Trophoblast cell (in vitro differentiated cells and primary cell): Measurements from ENCODE around the gene RNASE13.

ENCODE experiments used
- DNase-seq, 2 donors: peaks; one replicate each; pipeline ENCODE4 v3.0.0-alpha.2; 2016
- H2AFZ ChIP-seq: 2 replicates; pipeline ENCODE4 v1.6.1; 2013; ENCODE audit warnings: low read length, moderate library complexity, mild to moderate bottlenecking; ENCODE audit not compliant: insufficient read depth, poor library complexity
- H2AK5ac ChIP-seq: 2 replicates; pipeline ENCODE4 v1.6.1; 2013; ENCODE audit warnings: mild to moderate bottlenecking, low read length
- H2BK120ac ChIP-seq: 2 replicates; pipeline ENCODE4 v1.6.1; 2013; ENCODE audit warnings: low read length, mild to moderate bottlenecking, moderate library complexity; ENCODE audit not compliant: insufficient read depth, poor library complexity
- H2BK12ac ChIP-seq: 2 replicates; pipeline ENCODE4 v1.6.1; 2013; ENCODE audit warnings: mild to moderate bottlenecking, low read length, moderate library complexity
- H2BK5ac ChIP-seq: 2 replicates; pipeline ENCODE4 v1.6.1; 2013; ENCODE audit warnings: low read length, low read depth, moderate library complexity, mild to moderate bottlenecking; ENCODE audit not compliant: poor library complexity
- H3K14ac ChIP-seq: 2 replicates; pipeline ENCODE4 v1.6.1; 2013; ENCODE audit warnings: mild to moderate bottlenecking, low read length
- H3K18ac ChIP-seq: 2 replicates; pipeline ENCODE4 v1.6.1; 2013; ENCODE audit warnings: mild to moderate bottlenecking, low read length
- H3K23ac ChIP-seq: 2 replicates; pipeline ENCODE4 v1.6.1; 2013; ENCODE audit warnings: low read length
- H3K27ac ChIP-seq: 2 replicates; pipeline ENCODE4 v1.5.1; 2013; ENCODE audit warnings: low read depth, mild to moderate bottlenecking, inconsistent platforms, low read length, moderate library complexity
- H3K27me3 ChIP-seq: 2 replicates; pipeline ENCODE4 v1.6.1; 2013; ENCODE audit warnings: inconsistent platforms, mild to moderate bottlenecking, low read length, moderate library complexity; ENCODE audit not compliant: insufficient read depth
- H3K36me3 ChIP-seq, 2 experiments: 1 replicate in 1 of 2; 2 replicates in 1 of 2; pipeline ENCODE4 v1.6.1; 2013; ENCODE audit warnings: low read length in 2 of 2, mild to moderate bottlenecking in 2 of 2, moderate library complexity in 1 of 2; ENCODE audit not compliant: insufficient read depth in 2 of 2, control insufficient read depth in 1 of 2
- H3K4ac ChIP-seq: 2 replicates; pipeline ENCODE4 v1.6.1; 2013; ENCODE audit warnings: low read depth, mild to moderate bottlenecking, low read length, moderate library complexity
- H3K4me1 ChIP-seq, 2 experiments: 1 replicate in 1 of 2; 2 replicates in 1 of 2; pipeline ENCODE4 v1.6.1; 2013; ENCODE audit warnings: low read length in 2 of 2, mild to moderate bottlenecking in 2 of 2, moderate library complexity in 1 of 2; ENCODE audit not compliant: insufficient read depth in 2 of 2, control insufficient read depth in 1 of 2
- H3K4me2 ChIP-seq: 2 replicates; pipeline ENCODE4 v1.6.1; 2013; ENCODE audit warnings: inconsistent platforms, mild to moderate bottlenecking, low read length, moderate library complexity
- H3K4me3 ChIP-seq: 2 replicates; pipeline ENCODE4 v1.5.1; 2013; ENCODE audit warnings: mild to moderate bottlenecking, low read depth, low read length, inconsistent platforms
- H3K79me1 ChIP-seq: one replicate; pipeline ENCODE4 v1.6.1; 2013; ENCODE audit warnings: low read length
- H3K79me2 ChIP-seq: 2 replicates; pipeline ENCODE4 v1.6.1; 2013; ENCODE audit warnings: low read length, mild to moderate bottlenecking; ENCODE audit not compliant: control insufficient read depth, insufficient read depth, poor library complexity
- H3K9ac ChIP-seq: 2 replicates; pipeline ENCODE4 v1.6.1; 2013; ENCODE audit warnings: mild to moderate bottlenecking, low read length
- H3K9me3 ChIP-seq: 2 replicates; pipeline ENCODE4 v1.6.1; 2013; ENCODE audit warnings: low read depth, mild to moderate bottlenecking, control low read depth, inconsistent platforms, low read length; ENCODE audit not compliant: insufficient read depth
- H4K12ac ChIP-seq: 2 replicates; pipeline ENCODE4 v1.6.1; 2013; ENCODE audit warnings: low read depth, mild to moderate bottlenecking, low read length, moderate library complexity
- H4K8ac ChIP-seq: 2 replicates; pipeline ENCODE4 v1.6.1; 2013; ENCODE audit warnings: low read depth, mild to moderate bottlenecking, low read length, moderate library complexity
- H4K91ac ChIP-seq: one replicate; pipeline ENCODE4 v1.6.1; 2013; ENCODE audit warnings: low read depth, mild to moderate bottlenecking, low read length, moderate library complexity
- WGBS: extraction: QIAGEN DNeasy Blood & Tissue Kit; methylation state at CpG from one replicate; pipeline ENCODE4 v1.1.7; 2013; ENCODE audit warnings: missing lambda C conversion rate; ENCODE audit not compliant: insufficient read length, insufficient coverage; ENCODE audit errors: extremely low coverage; 5-methylcytosine and 5-hydroxymethylcytosine counted together

RNASE13 gene

GRCh38 chr14:21016413-21017190, 18.0 kb downstream of the RNASE13 start:
- no peak for DNase-seq
- Histone ChIP-seq H3K18ac (no peak overlapping the region), H2AK5ac (no peak overlapping the region), H3K4me3 (no peak overlapping the region), H4K91ac (no peak overlapping the region), H3K4me1 (peaks cover 4 to 6% of the 10 kb centered on the region in 2 experiments), H3K27ac (no peak overlapping the region), H3K14ac (no peak overlapping the region), H2AFZ (no peak overlapping the region), H3K79me1 (no peaks in the 10 kb centered on the region), H3K23ac (no peak overlapping the region), H3K36me3 (peaks cover 0 to 10% of the 10 kb centered on the region in 2 experiments), H2BK5ac (no peak overlapping the region), H2BK12ac (no peak overlapping the region), H4K12ac (no peak overlapping the region), H3K27me3 (no peaks in the 10 kb centered on the region), H3K4ac (no peak overlapping the region), H3K9me3 (no peaks in the 10 kb centered on the region), H4K8ac (no peak overlapping the region), H3K79me2 (no peaks in the 10 kb centered on the region), H2BK120ac (no peak overlapping the region), H3K4me2 (no peak overlapping the region), H3K9ac (no peak overlapping the region)
- no CpG with 5 or more reads among the region's 9 CpGs for WGBS

- H3K79me1 ChIP-seq, result no peaks in the 10 kb centered on the region
- H2BK12ac ChIP-seq, result no peak overlapping the region
- H2AK5ac ChIP-seq, result no peak overlapping the region
- no peaks in the 10 kb centered on the region for H3K27me3 ChIP-seq
- no peak overlapping the region for H4K8ac ChIP-seq
- no peak overlapping the region for H3K14ac ChIP-seq
- H2BK5ac ChIP-seq, result no peak overlapping the region
- H2BK120ac ChIP-seq, result no peak overlapping the region
- no peak overlapping the region for H3K27ac ChIP-seq
- H3K4me3 ChIP-seq, result no peak overlapping the region
- H4K91ac ChIP-seq, result no peak overlapping the region
- no peak overlapping the region for H3K4ac ChIP-seq
- no peak overlapping the region for H3K18ac ChIP-seq
- no peak for DNase-seq
- H3K36me3 ChIP-seq, result peaks cover 0 to 10% of the 10 kb centered on the region in 2 experiments
- H2AFZ ChIP-seq, result no peak overlapping the region
- no peak overlapping the region for H3K9ac ChIP-seq
- no peak overlapping the region for H3K23ac ChIP-seq
- no peaks in the 10 kb centered on the region for H3K9me3 ChIP-seq
- WGBS, result no CpG with 5 or more reads among the region's 6 CpGs
- no peak overlapping the region for H4K12ac ChIP-seq
- no peaks in the 10 kb centered on the region for H3K79me2 ChIP-seq
- peaks cover 0 to 4% of the 10 kb centered on the region in 2 experiments for H3K4me1 ChIP-seq
- H3K4me2 ChIP-seq, result no peak overlapping the region
These were observed 19.3 kb downstream of the RNASE13 start for GRCh38 chr14:21015312-21015711.

GRCh38 chr14:21014761-21015190, 19.8 kb downstream of the RNASE13 start:
- H4K12ac ChIP-seq, result no peak overlapping the region
- no peak overlapping the region for H4K8ac ChIP-seq
- H3K27me3 ChIP-seq, result no peaks in the 10 kb centered on the region
- no peak overlapping the region for H2BK12ac ChIP-seq
- H2BK120ac ChIP-seq, result no peak overlapping the region
- H3K27ac ChIP-seq, result no peak overlapping the region
- peak; percentile 84 to 98 for DNase-seq
- H3K14ac ChIP-seq, result no peak overlapping the region
- H3K9ac ChIP-seq, result no peak overlapping the region
- peaks cover 0 to 10% of the 10 kb centered on the region in 2 experiments for H3K36me3 ChIP-seq
- H3K23ac ChIP-seq, result no peak overlapping the region
- no peak overlapping the region for H2BK5ac ChIP-seq
- no peaks in the 10 kb centered on the region for H3K79me1 ChIP-seq
- no peak overlapping the region for H4K91ac ChIP-seq
- no peaks in the 10 kb centered on the region for H3K9me3 ChIP-seq
- peaks cover 0 to 4% of the 10 kb centered on the region in 2 experiments for H3K4me1 ChIP-seq
- H3K79me2 ChIP-seq, result no peaks in the 10 kb centered on the region
- no peak overlapping the region for H3K4me3 ChIP-seq
- no peak overlapping the region for H3K18ac ChIP-seq
- no peak overlapping the region for H2AK5ac ChIP-seq
- WGBS, result no CpG with 5 or more reads among the region's 4 CpGs
- no peak overlapping the region for H3K4me2 ChIP-seq
- no peak overlapping the region for H2AFZ ChIP-seq
- H3K4ac ChIP-seq, result no peak overlapping the region

- H4K12ac ChIP-seq, result no peak overlapping the region
- H3K23ac ChIP-seq, result no peak overlapping the region
- no peak overlapping the region for H3K4me2 ChIP-seq
- no peak overlapping the region for H4K91ac ChIP-seq
- no CpG with 5 or more reads among the region's 1 CpG for WGBS
- no peaks in the 10 kb centered on the region for H3K79me2 ChIP-seq
- H3K9ac ChIP-seq, result no peak overlapping the region
- no peaks in the 10 kb centered on the region for H3K4me1 ChIP-seq
- no peak overlapping the region for H3K4me3 ChIP-seq
- H3K18ac ChIP-seq, result no peak overlapping the region
- no peaks in the 10 kb centered on the region for H3K79me1 ChIP-seq
- no peak overlapping the region for H2BK12ac ChIP-seq
- no peaks in the 10 kb centered on the region for H3K36me3 ChIP-seq
- no peak overlapping the region for H2BK5ac ChIP-seq
- no peak overlapping the region for H2BK120ac ChIP-seq
- no peak overlapping the region for H3K27ac ChIP-seq
- no peaks in the 10 kb centered on the region for H3K27me3 ChIP-seq
- DNase-seq, result no peak
- H3K4ac ChIP-seq, result no peak overlapping the region
- H3K9me3 ChIP-seq, result no peaks in the 10 kb centered on the region
- H3K14ac ChIP-seq, result no peak overlapping the region
- no peak overlapping the region for H2AK5ac ChIP-seq
- H2AFZ ChIP-seq, result no peak overlapping the region
- no peak overlapping the region for H4K8ac ChIP-seq
These were observed 23.5 kb downstream of the RNASE13 start for GRCh38 chr14:21011136-21011535.
